ENCODE measurements around the gene SNAPC4.

SNAPC4 gene

DNA sequence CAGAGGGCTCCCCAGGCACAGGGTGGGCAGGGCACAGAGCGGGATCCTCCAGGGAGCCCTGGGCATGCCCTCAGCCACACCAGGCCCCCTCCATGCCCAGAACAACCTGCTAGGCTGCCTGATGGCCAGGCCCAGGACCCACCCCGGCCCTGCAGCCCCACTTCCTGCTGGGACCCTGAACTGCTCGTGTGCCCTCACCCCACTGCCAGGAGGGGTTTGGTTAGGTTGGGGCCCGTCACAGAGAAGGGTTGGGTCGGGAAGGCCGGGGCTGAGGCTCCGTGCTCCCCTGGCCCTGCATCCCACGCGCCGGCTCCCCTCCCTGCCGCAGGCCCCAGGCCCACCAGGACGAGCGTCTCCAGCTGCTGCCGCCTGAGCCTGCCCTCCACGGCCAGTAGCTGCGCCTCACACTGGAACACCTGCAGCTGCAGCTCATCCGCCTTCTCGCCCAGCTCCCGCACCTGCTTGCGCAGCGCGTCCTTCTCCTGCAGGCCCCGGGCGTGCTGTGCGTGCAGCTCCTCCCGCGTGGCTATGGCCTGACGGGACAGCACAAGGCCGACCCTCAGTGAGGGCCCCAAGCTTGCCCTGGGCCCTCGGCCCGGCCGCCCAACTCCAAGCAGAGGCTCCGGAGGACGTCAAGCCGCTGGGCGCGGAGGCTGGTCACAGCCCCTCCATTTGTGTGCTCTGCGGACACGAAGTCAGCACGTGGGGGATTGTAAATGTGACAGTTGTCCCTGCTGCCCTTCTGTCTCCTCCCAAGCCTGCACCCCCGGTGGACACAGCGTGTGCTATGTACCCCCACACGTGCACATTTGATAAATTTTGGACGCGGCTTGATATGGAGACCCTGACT, 32.4 kb downstream of the SNAPC4 start:
- no peak for TF ChIP-seq ZBTB7A (IDR thresholded peaks at IDR 0.05; ENCODE audit: low read depth)
- TF ChIP-seq, protein P1, sequence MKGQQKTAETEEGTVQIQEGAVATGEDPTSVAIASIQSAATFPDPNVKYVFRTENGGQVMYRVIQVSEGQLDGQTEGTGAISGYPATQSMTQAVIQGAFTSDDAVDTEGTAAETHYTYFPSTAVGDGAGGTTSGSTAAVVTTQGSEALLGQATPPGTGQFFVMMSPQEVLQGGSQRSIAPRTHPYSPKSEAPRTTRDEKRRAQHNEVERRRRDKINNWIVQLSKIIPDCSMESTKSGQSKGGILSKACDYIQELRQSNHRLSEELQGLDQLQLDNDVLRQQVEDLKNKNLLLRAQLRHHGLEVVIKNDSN (IDR thresholded peaks at IDR 0.05): no peak
- TF ChIP-seq TEAD4 (IDR thresholded peaks at IDR 0.05): no peak
- TF ChIP-seq, protein P2, sequence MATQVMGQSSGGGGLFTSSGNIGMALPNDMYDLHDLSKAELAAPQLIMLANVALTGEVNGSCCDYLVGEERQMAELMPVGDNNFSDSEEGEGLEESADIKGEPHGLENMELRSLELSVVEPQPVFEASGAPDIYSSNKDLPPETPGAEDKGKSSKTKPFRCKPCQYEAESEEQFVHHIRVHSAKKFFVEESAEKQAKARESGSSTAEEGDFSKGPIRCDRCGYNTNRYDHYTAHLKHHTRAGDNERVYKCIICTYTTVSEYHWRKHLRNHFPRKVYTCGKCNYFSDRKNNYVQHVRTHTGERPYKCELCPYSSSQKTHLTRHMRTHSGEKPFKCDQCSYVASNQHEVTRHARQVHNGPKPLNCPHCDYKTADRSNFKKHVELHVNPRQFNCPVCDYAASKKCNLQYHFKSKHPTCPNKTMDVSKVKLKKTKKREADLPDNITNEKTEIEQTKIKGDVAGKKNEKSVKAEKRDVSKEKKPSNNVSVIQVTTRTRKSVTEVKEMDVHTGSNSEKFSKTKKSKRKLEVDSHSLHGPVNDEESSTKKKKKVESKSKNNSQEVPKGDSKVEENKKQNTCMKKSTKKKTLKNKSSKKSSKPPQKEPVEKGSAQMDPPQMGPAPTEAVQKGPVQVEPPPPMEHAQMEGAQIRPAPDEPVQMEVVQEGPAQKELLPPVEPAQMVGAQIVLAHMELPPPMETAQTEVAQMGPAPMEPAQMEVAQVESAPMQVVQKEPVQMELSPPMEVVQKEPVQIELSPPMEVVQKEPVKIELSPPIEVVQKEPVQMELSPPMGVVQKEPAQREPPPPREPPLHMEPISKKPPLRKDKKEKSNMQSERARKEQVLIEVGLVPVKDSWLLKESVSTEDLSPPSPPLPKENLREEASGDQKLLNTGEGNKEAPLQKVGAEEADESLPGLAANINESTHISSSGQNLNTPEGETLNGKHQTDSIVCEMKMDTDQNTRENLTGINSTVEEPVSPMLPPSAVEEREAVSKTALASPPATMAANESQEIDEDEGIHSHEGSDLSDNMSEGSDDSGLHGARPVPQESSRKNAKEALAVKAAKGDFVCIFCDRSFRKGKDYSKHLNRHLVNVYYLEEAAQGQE (IDR thresholded peaks at IDR 0.05; ENCODE audit: low read depth): no peak
- TF ChIP-seq FOXM1 (IDR thresholded peaks at IDR 0.05; ENCODE audit: borderline replicate concordance, low read depth): no peak
- TF ChIP-seq EP300 (IDR thresholded peaks at IDR 0.05; ENCODE audit: borderline replicate concordance): no peak
- TF ChIP-seq NFIC (IDR thresholded peaks at IDR 0.05): no peak

DNA sequence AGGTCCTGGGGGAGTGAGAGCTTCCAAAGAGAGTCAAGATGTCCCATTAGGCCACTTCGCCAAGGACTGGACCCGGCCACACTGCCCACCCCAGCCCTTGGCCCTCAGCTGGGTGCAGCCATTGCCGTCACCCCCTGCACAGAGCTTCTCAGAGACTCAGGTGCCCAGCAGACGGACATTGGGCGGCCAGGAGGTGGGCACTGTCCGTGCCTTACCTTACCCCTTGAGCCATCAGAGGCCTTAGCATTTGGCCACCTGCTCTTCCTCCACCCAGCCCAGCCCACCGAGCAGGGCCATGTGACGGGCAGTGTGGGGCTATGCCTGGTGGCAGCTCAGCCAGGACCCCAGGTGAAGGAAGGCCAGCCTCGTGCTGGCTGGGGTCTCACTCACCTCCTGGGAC, 33.1 kb downstream of the SNAPC4 start:
- TF ChIP-seq, protein P2 (IDR thresholded peaks at IDR 0.05; ENCODE audit: low read depth): no peak
- TF ChIP-seq CEBPB (IDR thresholded peaks at IDR 0.05) (no peak), RAD21 (IDR thresholded peaks at IDR 0.05; ENCODE audit: low read depth) (no peak)
- TF ChIP-seq, protein P1 (IDR thresholded peaks at IDR 0.05): no peak

DNA sequence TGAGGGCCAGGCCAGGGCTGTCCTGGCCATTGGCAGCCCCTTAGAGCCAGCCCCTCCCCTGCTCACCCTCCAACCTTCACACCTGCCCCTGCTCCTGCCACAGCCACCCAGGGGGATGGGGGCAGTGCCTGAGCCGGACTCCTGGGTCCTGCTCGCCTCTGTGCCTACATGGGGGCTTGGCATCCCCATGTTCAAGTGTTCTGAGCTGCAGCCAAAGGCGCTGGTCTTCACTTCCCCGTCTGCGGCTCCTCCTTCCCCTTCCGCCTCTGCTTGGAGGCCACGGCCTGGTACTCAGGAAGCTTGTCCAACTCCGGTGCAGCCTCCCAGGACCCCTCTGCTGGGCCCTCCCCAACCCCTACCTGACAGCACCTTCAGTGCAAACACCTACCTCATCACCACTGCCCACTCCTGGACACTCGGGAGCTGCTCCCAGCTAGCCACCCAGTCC, 34.2 kb downstream of the SNAPC4 start:
- no peak for TF ChIP-seq YY1 (IDR thresholded peaks at IDR 0.05; ENCODE audit: low read depth)
- TF ChIP-seq ZBTB7A (IDR thresholded peaks at IDR 0.05; ENCODE audit: low read depth): 0 out of 2 replicates have a peak, but pooled peaks have one; percentile 21
- no peak for TF ChIP-seq TAF1 (IDR thresholded peaks at IDR 0.05; ENCODE audit: low read depth)
- TF ChIP-seq EP300 (IDR thresholded peaks at IDR 0.05; ENCODE audit: borderline replicate concordance): no peak
- TF ChIP-seq RAD21 (IDR thresholded peaks at IDR 0.05; ENCODE audit: low read depth): no peak

DNA sequence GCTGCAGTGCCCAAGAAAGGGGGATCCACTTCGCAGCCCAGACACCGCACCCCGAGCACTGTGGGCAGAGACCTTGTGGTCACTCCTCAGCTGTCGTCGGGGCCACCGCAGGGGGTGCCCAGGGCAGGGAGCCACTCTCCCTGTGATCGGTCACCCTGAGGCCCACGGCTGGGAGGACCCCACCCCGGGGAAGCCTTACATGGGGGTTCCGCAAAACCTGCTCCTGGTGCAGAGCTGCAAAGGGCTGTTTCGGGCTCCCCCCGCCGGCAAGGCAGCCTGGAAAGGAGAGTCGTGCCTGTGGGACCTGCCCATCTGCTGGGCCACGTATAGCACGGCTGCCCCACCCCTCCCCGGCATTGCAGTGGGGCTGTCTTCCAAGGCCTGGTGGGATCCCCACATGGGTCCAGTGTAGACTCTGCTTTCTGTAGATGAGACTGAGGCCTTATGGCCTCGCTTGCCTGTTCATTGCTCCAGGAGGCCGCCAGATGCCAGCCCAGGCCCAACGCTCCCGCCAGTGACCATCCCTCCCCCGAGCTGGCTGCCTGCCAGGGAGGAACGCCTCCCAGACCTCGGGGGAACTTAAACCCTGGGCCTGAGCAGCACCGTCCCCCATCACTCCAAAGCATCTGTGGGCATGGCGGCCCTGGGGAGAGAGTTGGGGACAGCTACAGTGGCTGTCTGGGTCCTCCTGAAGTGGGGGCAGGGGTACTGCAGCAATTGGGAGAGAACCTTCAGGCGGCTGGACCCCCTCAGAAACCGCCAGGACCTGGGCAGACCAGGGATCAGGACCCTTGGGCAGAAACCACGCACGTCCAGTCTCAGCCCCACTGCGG, 34.8 kb downstream of the SNAPC4 start:
- no peak for TF ChIP-seq YY1 (IDR thresholded peaks at IDR 0.05; ENCODE audit: low read depth)
- peak; percentile 43; the same call in 1 of the 2 replicates for TF ChIP-seq NFIC (IDR thresholded peaks at IDR 0.05)

DNA sequence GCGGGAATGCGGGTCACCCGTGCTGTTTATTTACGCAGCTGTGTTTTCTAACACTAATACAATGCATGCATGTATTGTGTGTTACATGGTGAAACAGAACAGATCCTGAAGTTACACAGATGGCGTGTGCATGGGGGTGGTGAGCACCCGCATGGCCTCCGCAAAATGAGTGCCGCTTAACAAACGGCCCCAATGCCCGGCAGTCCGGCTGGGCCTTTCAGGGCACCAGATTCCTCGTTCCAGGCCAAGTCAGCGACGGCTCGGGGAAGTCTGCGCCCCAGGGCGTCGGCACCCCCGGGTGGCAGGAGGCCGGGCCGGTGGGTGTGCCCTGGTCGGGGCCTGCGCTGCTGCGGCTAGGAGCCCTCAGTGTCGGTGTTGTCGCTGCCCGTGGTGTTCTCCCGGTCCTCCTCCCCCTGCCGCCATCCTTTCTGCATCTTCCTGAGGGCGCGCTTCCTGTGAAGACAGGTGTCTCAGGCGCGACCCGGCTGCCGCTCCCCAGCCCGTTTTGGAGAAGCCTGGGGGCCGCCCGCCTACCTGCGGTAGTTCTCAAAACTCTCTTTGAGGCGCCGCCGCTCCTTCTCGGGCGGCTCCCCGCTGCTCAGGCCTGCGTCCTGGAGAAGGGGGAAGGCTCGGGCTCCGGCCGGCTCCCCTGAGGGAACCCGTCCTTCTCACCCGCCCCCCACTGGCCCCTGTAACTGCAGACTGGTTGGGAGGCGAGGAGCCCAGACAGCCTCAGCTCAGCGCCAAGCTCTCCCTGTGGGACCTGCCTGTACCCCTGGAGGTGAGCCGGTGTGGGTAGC, 35.8 kb downstream of the SNAPC4 start:
- TF ChIP-seq ZBTB7A (IDR thresholded peaks at IDR 0.05; ENCODE audit: low read depth) (no peak), TEAD4 (IDR thresholded peaks at IDR 0.05) (no peak), CREB1 (IDR thresholded peaks at IDR 0.05; ENCODE audit: low read depth) (no peak), EP300 (IDR thresholded peaks at IDR 0.05; ENCODE audit: borderline replicate concordance) (no peak), FOXM1 (IDR thresholded peaks at IDR 0.05; ENCODE audit: borderline replicate concordance, low read depth) (no peak), TCF12 (IDR thresholded peaks at IDR 0.05; ENCODE audit: low read depth) (no peak), YY1 (IDR thresholded peaks at IDR 0.05; ENCODE audit: low read depth) (no peak), RAD21 (IDR thresholded peaks at IDR 0.05; ENCODE audit: low read depth) (no peak), NFIC (IDR thresholded peaks at IDR 0.05) (no peak), CEBPB (IDR thresholded peaks at IDR 0.05) (no peak), TAF1 (IDR thresholded peaks at IDR 0.05; ENCODE audit: low read depth) (no peak), EGR1 (IDR thresholded peaks at IDR 0.05) (no peak)
- TF ChIP-seq, protein P2 (IDR thresholded peaks at IDR 0.05; ENCODE audit: low read depth): no peak
- TF ChIP-seq, protein P1 (IDR thresholded peaks at IDR 0.05): no peak
- TF ChIP-seq, protein P3, sequence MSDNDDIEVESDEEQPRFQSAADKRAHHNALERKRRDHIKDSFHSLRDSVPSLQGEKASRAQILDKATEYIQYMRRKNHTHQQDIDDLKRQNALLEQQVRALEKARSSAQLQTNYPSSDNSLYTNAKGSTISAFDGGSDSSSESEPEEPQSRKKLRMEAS (IDR thresholded peaks at IDR 0.05): no peak
